Measurements from ENCODE around the gene EZR.

- no peak for TF ChIP-seq CTCF (IDR thresholded peaks at IDR 0.05)
- TF ChIP-seq POLR2A (IDR thresholded peaks at IDR 0.05) = no peak
Observed at GRCh38 chr6:158853072-158853879, 34.1 kb upstream of the EZR start.

Measured in tibial nerve (tissue), 3 donors.